ENCODE results near the gene CYBC1.

CYBC1 gene

DNA sequence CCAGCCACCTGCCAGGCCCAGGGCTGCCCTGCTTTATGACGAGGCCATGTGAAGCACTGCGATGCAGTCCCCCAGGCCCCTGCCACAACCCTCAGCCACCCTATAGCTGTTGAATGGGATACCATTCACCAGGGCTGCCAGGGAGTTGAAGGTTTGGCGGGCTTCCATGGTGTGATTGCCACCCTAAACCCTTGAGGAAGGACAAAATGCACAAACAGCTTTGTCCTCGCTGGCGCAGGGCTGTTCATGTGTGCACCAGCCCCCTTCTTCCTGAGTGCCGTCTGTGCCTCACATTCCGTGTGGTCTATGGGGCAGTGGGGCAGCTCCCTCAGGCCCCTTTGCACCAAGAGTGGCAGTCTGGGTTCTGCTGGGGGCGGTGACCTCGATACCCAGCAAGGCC lies 33.3 kb upstream of the CYBC1 start:
- Mint-ChIP-seq H3K36me3 (ENCODE audit: low read depth) (peaks cover 65% of the 10 kb centered on the region), H3K4me1 (no peaks in the 10 kb centered on the region), H3K27ac (no peak overlapping the region), H3K4me3 (no peak overlapping the region), H3K27me3 (ENCODE audit: low read depth) (no peaks in the 10 kb centered on the region), H3K9me3 (no peaks in the 10 kb centered on the region)
- TF ChIP-seq, protein P1, sequence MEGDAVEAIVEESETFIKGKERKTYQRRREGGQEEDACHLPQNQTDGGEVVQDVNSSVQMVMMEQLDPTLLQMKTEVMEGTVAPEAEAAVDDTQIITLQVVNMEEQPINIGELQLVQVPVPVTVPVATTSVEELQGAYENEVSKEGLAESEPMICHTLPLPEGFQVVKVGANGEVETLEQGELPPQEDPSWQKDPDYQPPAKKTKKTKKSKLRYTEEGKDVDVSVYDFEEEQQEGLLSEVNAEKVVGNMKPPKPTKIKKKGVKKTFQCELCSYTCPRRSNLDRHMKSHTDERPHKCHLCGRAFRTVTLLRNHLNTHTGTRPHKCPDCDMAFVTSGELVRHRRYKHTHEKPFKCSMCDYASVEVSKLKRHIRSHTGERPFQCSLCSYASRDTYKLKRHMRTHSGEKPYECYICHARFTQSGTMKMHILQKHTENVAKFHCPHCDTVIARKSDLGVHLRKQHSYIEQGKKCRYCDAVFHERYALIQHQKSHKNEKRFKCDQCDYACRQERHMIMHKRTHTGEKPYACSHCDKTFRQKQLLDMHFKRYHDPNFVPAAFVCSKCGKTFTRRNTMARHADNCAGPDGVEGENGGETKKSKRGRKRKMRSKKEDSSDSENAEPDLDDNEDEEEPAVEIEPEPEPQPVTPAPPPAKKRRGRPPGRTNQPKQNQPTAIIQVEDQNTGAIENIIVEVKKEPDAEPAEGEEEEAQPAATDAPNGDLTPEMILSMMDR (IDR thresholded peaks at IDR 0.05; ENCODE audit: unreplicated experiment in 3 of 3): no peak

DNA sequence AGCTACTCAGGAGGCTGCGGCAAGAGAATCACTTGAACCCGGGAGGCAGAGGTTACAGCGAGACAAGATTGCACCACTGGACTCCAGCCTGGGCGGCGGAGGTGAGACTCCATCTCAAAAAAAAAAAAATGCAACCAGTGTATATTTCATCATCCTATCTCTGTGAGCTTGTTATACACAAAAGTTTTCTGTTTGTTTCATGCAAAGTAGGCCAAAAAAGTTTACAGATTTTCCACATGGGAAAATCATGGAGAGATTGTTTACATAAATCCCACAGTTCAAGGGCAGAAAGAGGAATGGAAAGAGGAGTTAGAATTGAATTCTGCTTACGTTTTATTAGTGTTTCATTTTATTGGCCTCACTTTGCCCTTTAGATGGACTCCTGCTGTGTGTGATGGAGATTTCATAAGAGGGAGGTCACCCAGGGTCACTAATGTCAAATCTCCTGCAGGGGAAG lies 32.7 kb upstream of the CYBC1 start:
- Mint-ChIP-seq H3K9me3 (no peaks in the 10 kb centered on the region), H3K27me3 (ENCODE audit: low read depth) (no peaks in the 10 kb centered on the region), H3K27ac (no peak overlapping the region), H3K4me3 (no peak overlapping the region), H3K4me1 (no peaks in the 10 kb centered on the region), H3K36me3 (ENCODE audit: low read depth) (peaks cover 62% of the 10 kb centered on the region)
- TF ChIP-seq, protein P1 (IDR thresholded peaks at IDR 0.05; ENCODE audit: unreplicated experiment in 3 of 3): no peak

DNA sequence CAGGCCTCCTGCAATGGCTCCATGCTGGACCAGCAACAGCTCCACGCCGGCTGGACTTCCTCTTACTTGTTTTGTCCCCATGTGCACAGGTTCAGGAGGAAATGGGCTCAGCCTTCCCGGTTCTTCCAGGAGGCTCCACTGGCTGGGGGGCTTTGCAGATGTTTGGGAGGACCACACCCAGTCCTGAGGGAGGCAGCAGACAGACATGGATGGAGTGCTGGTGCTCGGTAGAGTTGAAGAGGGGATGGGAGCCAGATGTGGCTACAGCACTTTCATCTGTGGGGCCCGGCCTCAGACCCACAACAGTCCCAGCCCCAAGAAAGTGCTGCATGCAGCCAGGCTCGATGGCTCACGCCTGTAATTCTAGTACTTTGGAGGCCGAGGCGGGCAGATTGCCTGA lies 29.8 kb upstream of the CYBC1 start:
- Mint-ChIP-seq H3K36me3 (ENCODE audit: low read depth) (peaks cover 53% of the 10 kb centered on the region), H3K9me3 (no peaks in the 10 kb centered on the region)

DNA sequence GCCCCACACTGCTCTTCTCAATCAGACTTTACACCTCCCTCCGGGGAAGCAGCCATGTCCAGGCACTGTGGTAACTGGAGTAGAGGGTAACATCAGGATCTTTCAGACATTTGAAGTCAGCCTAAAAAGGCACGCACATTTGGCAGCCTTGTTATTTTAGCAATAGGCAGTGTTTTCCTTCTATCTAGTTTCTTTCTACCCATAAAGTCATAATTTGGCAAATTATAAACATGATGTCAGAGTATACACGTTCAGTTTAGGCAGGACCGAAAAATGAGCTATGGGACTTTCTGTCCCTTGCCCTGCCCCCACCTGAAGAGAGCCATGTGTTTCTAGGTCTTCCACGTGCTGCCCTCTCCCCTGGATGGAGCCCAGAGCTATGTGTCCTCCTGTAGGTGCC lies 29.1 kb upstream of the CYBC1 start:
- no peak overlapping the region for H3K4me3 Mint-ChIP-seq
- no peaks in the 10 kb centered on the region for H3K9me3 Mint-ChIP-seq
- H3K36me3 Mint-ChIP-seq (ENCODE audit: low read depth): peaks cover 52% of the 10 kb centered on the region

More for the DNA sequence above, 29.8 kb upstream of the CYBC1 start:
- Mint-ChIP-seq H3K4me3 (no peak overlapping the region), H3K4me1 (no peaks in the 10 kb centered on the region), H3K27me3 (ENCODE audit: low read depth) (no peaks in the 10 kb centered on the region), H3K27ac (no peak overlapping the region)
- TF ChIP-seq, protein P1 (IDR thresholded peaks at IDR 0.05; ENCODE audit: unreplicated experiment in 3 of 3): no peak

DNA sequence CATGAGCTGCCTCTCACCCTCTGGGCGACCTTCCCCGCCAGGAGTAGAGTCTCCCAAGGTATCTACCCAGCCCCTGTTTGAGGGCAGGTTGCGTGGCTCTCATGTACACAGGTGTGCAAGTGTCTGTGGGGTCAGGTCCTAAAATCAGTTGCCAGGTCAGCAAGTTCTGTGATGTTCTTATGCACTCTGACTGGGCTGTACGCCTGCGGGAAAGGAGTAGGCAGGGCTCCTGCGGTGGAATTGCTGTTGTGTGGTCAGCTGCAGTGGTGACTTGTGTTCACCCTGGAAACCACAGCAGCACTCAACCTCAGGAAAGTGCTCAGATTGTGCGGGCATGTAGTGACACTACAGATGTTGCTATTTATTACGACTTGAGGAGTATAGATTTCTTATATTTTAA lies 27.4 kb upstream of the CYBC1 start:
- Mint-ChIP-seq H3K27me3 (ENCODE audit: low read depth) (no peaks in the 10 kb centered on the region), H3K9me3 (no peaks in the 10 kb centered on the region), H3K4me3 (no peak overlapping the region), H3K4me1 (peaks cover 11% of the 10 kb centered on the region), H3K27ac (no peak overlapping the region), H3K36me3 (ENCODE audit: low read depth) (peaks cover 51% of the 10 kb centered on the region)
- TF ChIP-seq, protein P1 (IDR thresholded peaks at IDR 0.05; ENCODE audit: unreplicated experiment in 3 of 3): no peak

More for the DNA sequence above, 29.1 kb upstream of the CYBC1 start:
- no peak overlapping the region for H3K27ac Mint-ChIP-seq
- H3K27me3 Mint-ChIP-seq (ENCODE audit: low read depth): no peaks in the 10 kb centered on the region
- peaks cover 6% of the 10 kb centered on the region for H3K4me1 Mint-ChIP-seq
- TF ChIP-seq, protein P1 (IDR thresholded peaks at IDR 0.05; ENCODE audit: unreplicated experiment in 3 of 3): no peak

DNA sequence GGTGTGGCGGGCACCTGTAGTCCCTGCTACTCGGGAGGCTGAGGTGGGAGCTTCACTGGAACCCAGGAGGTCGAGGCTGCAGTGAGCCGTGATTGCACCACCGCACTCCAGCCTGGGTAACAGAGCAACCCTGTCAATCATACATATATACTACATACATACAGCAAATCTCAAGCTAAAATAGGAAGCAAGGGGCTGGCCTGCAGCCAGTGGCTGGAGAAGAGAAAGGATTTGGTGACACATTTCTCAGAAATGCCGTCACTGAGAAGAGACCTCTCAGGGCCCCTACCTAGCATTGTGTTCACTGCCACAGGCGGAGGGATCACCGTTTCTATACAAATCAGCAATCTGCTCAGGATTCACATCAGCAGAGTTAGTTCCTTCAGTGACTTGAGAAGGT lies 24.9 kb upstream of the CYBC1 start:
- H3K9me3 Mint-ChIP-seq: no peaks in the 10 kb centered on the region
- TF ChIP-seq, protein P1 (IDR thresholded peaks at IDR 0.05; ENCODE audit: unreplicated experiment in 3 of 3): no peak
- no peaks in the 10 kb centered on the region for H3K27me3 Mint-ChIP-seq (ENCODE audit: low read depth)
- peaks cover 11% of the 10 kb centered on the region for H3K4me1 Mint-ChIP-seq
- H3K36me3 Mint-ChIP-seq (ENCODE audit: low read depth): peaks cover 51% of the 10 kb centered on the region
- no peak overlapping the region for H3K4me3 Mint-ChIP-seq
- no peak overlapping the region for H3K27ac Mint-ChIP-seq

All from nephron (organoid).